NOMO-1 (cell line): ENCODE results near the gene GPR55.

Experiments
- DNase-seq, 2 experiments: peaks; one replicate each; lab custom pipeline; 2025; ENCODE audit not compliant: unreplicated experiment in 2 of 2; lab: John Stamatoyannopoulos, UW

Gene GPR55

GRCh38 chr2:230920167-230920566 is 4.9 kb downstream of the GPR55 start:
- DNase-seq = no peak

GRCh38 chr2:230919681-230920080 is 5.4 kb downstream of the GPR55 start:
- no peak for DNase-seq

- no peak for DNase-seq
Measured at GRCh38 chr2:230919240-230919639, 5.8 kb downstream of the GPR55 start.

- DNase-seq = no peak
Measured at GRCh38 chr2:230916218-230916617, 8.8 kb downstream of the GPR55 start.

- no peak for DNase-seq
Measured at GRCh38 chr2:230915319-230915718, 9.7 kb downstream of the GPR55 start.

- no peak for DNase-seq
Measured at GRCh38 chr2:230914886-230915285, 10.2 kb downstream of the GPR55 start.

GRCh38 chr2:230913406-230914143 is 11.5 kb downstream of the GPR55 start:
- DNase-seq = peak; percentile 73 to 80

- DNase-seq = no peak
Measured at GRCh38 chr2:230912724-230913123, 12.3 kb downstream of the GPR55 start.

- no peak for DNase-seq
Measured at GRCh38 chr2:230912046-230912445, 13.0 kb downstream of the GPR55 start.

GRCh38 chr2:230910546-230911177 is 14.4 kb downstream of the GPR55 start:
- DNase-seq = no peak

- DNase-seq = no peak
Measured at GRCh38 chr2:230909841-230910545, 15.0 kb downstream of the GPR55 start.

GRCh38 chr2:230908595-230909191 is 16.3 kb downstream of the GPR55 start:
- no peak for DNase-seq

GRCh38 chr2:230908092-230908594 is 16.9 kb downstream of the GPR55 start:
- no peak for DNase-seq

GRCh38 chr2:230907361-230908091 is 17.5 kb downstream of the GPR55 start:
- no peak for DNase-seq

- DNase-seq = no peak
Measured at GRCh38 chr2:230906471-230907230, 18.4 kb downstream of the GPR55 start.

GRCh38 chr2:230905448-230906421 is 19.3 kb downstream of the GPR55 start:
- DNase-seq = no peak

GRCh38 chr2:230904856-230905447 is 20.1 kb downstream of the GPR55 start:
- no peak for DNase-seq
